ENCODE data around the gene MATK.

- TF ChIP-seq CTCF (tag by site-specific recombination; IDR thresholded peaks at IDR 0.05) = no peak
- TF ChIP-seq ZNF670 (tag by site-specific recombination; IDR thresholded peaks at IDR 0.05; ENCODE audit: low read depth) = no peak
- TF ChIP-seq BCL11B (tag by site-specific recombination; IDR thresholded peaks at IDR 0.05; ENCODE audit: low read depth) = no peak
- TF ChIP-seq ZFP69B (tag by site-specific recombination; IDR thresholded peaks at IDR 0.05) = no peak
- TF ChIP-seq ZNF768 (tag by site-specific recombination; IDR thresholded peaks at IDR 0.05) = no peak
- TF ChIP-seq ZNF335 (tag by site-specific recombination; conservative IDR thresholded peaks at IDR 0.05) = no peak
- TF ChIP-seq ZBTB26 (tag by site-specific recombination; optimal IDR thresholded peaks at IDR 0.05) = no peak
- TF ChIP-seq REST (tag by site-specific recombination; IDR thresholded peaks at IDR 0.05) = no peak
These were observed 10.3 kb downstream of the MATK start for GRCh38 chr19:3775831-3776230.

Measured in HEK293 (cell line).